RWPE2 (cell line): ENCODE measurements around the gene FABP6.

Experiments used
- ATAC-seq: fragments of 200-7000 bp; cut with Tn5 transposase; 3 replicates; pipeline ENCODE4 v1.9.1; 2021; ENCODE audit warnings: low read depth
- DNase-seq: peaks from one replicate; pipeline ENCODE4 v3.0.0-alpha.2; 2020; ENCODE audit warnings: low spot score
- H3K27ac ChIP-seq: fragments of 450-650 bp; 2 replicates; pipeline ENCODE4 v1.5.1; 2017; ENCODE audit warnings: mild to moderate bottlenecking; ENCODE audit not compliant: poor library complexity, severe bottlenecking
- H3K27me3 ChIP-seq: fragments of 250-450 bp; sonication (Bioruptor Pico); 2 replicates; pipeline ENCODE4 v1.5.1; 2021; ENCODE audit warnings: mild to moderate bottlenecking, moderate library complexity; ENCODE audit not compliant: insufficient read depth, poor library complexity, severe bottlenecking
- H3K36me3 ChIP-seq: fragments of 250-450 bp; sonication (Bioruptor Pico); 2 replicates; pipeline ENCODE4 v1.5.1; 2020; ENCODE audit warnings: low read depth, mild to moderate bottlenecking, moderate library complexity
- H3K4me1 ChIP-seq: fragments of 250-450 bp; sonication (Bioruptor Pico); 2 replicates; pipeline ENCODE4 v1.5.1; 2021; ENCODE audit warnings: mild to moderate bottlenecking, moderate library complexity; ENCODE audit not compliant: insufficient read depth, poor library complexity, severe bottlenecking
- H3K4me3 ChIP-seq: fragments of 250-450 bp; sonication (Bioruptor Pico); 2 replicates; pipeline ENCODE4 v1.5.1; 2021; ENCODE audit warnings: mild to moderate bottlenecking, moderate library complexity; ENCODE audit not compliant: severe bottlenecking
- H3K9me3 ChIP-seq: fragments of 250-450 bp; sonication (Bioruptor Pico); 2 replicates; pipeline ENCODE4 v1.5.1; 2021; ENCODE audit warnings: mild to moderate bottlenecking, moderate library complexity; ENCODE audit not compliant: severe bottlenecking
- TF ChIP-seq, protein P1 (sequence below): fragments of 450-650 bp; IDR thresholded peaks from one replicate; pipeline ENCODE4 v1.5.1; 2017; ENCODE audit warnings: mild to moderate bottlenecking, moderate library complexity; ENCODE audit not compliant: poor library complexity, severe bottlenecking

FABP6 gene

DNA sequence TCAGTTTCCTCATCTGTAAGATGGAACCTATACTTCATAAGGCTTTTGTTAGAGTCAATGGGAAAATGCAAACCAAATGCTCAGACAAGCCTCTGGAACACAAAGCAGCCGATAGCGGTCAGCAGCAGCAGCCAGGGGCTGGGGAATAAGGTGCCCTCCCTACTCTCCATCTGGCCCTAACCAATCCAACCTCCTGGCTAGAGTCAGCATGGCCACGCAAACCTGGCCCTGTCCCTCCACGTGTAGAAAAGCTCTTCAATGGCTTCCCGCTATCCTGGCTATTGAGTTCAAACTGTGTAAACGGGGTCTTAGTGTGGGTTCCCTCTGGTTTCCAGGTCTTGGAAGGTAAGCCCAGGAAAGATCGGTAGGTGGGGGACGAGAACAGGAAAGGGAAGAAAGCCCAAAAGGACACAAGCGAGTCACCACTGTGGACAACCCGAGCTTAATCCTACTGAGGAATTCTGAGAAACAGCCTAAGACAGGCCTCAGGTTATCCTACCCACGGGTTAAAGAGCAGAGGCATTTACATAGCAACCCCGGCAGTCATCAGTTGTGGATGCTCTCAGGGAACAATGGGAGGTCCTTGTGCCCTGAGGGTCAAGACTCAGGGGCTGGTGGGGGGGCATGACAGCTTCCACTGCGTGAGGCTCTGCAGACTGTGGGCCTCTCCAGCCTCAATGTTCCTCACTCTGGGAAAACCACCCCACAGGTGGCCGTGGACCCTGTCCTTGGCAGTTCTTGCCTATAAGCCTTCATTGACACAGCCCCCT, 30.9 kb downstream of the FABP6 start:
- H3K27me3 ChIP-seq: no peaks in the 10 kb centered on the region
- H3K27ac ChIP-seq: no peak overlapping the region
- no peaks in the 10 kb centered on the region for H3K4me1 ChIP-seq
- no peak for DNase-seq
- TF ChIP-seq, protein P1, sequence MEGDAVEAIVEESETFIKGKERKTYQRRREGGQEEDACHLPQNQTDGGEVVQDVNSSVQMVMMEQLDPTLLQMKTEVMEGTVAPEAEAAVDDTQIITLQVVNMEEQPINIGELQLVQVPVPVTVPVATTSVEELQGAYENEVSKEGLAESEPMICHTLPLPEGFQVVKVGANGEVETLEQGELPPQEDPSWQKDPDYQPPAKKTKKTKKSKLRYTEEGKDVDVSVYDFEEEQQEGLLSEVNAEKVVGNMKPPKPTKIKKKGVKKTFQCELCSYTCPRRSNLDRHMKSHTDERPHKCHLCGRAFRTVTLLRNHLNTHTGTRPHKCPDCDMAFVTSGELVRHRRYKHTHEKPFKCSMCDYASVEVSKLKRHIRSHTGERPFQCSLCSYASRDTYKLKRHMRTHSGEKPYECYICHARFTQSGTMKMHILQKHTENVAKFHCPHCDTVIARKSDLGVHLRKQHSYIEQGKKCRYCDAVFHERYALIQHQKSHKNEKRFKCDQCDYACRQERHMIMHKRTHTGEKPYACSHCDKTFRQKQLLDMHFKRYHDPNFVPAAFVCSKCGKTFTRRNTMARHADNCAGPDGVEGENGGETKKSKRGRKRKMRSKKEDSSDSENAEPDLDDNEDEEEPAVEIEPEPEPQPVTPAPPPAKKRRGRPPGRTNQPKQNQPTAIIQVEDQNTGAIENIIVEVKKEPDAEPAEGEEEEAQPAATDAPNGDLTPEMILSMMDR: no peak
- ATAC-seq: no peak
- H3K4me3 ChIP-seq: no peak overlapping the region
- no peaks in the 10 kb centered on the region for H3K9me3 ChIP-seq
- H3K36me3 ChIP-seq: peaks cover 40% of the 10 kb centered on the region

DNA sequence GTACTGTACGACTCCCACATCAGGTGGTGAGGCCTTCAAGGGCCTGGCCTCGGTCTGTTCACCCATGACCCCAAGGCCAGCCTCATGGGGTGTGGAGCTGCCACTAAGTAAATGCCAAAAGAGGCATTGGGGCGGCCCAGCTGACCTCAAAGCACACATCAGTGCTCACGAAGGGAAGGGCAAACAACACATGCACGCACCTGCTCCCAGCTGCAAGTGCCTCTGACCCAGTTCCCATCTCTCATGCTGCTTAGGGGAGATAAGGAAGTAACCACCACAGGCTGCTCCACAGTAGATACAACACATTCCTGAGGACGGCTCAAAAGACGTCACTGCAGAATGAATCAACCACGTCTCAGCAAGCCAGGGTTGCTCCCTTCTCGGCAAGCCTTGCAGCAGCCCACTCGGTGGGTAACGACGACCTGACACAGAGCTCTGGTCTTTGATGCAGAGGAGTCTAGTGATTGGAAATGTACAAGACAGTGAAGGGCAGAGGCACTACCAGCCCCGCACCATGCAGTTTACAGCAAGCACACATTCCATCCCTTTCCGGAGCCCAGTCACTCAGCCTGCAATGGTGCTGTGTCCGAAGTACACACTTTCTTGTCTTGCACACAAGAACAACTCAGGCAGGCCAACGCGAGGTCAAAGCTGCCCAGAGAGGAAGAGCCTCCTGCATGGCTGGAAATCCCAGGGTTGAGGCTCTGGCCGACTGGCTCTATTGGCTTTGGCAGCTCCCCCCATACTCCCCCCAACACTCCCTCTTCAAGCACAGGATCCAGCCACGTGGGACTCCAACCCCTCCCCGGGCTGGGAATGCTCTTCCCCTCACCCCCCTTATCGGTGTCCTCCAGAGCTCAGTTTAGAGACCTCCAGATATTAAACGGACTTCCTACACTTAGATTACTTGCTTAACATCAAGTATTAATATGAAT, 31.8 kb downstream of the FABP6 start:
- DNase-seq (no peak), ATAC-seq (no peak)
- no peak overlapping the region for H3K4me3 ChIP-seq
- TF ChIP-seq, protein P1: no peak
- H3K4me1 ChIP-seq: no peaks in the 10 kb centered on the region
- no peaks in the 10 kb centered on the region for H3K27me3 ChIP-seq
- no peaks in the 10 kb centered on the region for H3K9me3 ChIP-seq
- no peak overlapping the region for H3K27ac ChIP-seq
- H3K36me3 ChIP-seq: peaks cover 34% of the 10 kb centered on the region

DNA sequence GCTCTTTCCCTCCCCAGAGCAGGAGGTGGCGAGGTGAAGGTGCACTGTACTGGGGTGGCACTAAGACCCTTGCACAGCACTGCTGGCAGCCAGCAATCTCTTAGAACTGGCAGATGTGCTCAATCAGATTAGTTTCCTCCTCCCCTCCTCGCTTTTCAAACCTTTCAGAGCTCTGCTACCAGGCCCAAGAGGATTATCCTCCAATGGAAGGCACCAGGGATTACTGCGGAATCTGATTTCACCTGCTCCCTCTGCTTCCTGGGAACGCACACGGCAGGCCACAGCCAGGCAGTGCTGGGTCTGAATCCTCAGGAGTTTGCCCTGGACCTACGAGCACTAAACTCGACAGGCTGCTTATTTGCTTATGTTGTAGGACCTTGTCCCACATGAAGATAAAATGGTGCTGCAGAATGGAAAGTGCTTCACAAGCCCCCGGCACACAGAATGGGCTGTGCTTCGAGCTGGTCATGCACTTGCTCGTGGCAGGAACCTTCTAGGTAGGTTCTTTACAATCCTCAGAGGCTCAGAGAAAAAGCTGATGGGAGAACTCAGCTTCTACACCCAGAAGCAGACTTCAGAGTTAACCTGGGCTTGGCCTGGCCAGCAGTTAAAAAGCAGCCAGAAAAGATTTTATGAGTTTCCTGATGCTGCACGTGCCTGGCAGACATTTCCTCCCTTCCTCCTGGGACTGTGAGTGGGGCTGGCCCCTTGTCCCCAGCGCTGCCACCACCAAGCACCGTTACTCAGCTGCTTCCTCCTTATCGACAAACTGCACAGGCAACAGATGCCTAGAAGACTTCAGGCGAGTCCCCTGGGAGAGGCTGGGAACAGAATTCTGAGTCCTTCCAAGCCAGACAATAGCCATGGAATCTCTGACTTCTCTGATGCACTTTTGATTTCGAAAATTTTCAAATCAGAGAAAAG, 33.1 kb downstream of the FABP6 start:
- ATAC-seq (no peak), DNase-seq (no peak)
- H3K4me1 ChIP-seq: no peaks in the 10 kb centered on the region
- H3K4me3 ChIP-seq: no peak overlapping the region
- no peaks in the 10 kb centered on the region for H3K27me3 ChIP-seq
- no peak overlapping the region for H3K27ac ChIP-seq
- no peaks in the 10 kb centered on the region for H3K9me3 ChIP-seq
- TF ChIP-seq, protein P1: no peak
- H3K36me3 ChIP-seq: peaks cover 25% of the 10 kb centered on the region

DNA sequence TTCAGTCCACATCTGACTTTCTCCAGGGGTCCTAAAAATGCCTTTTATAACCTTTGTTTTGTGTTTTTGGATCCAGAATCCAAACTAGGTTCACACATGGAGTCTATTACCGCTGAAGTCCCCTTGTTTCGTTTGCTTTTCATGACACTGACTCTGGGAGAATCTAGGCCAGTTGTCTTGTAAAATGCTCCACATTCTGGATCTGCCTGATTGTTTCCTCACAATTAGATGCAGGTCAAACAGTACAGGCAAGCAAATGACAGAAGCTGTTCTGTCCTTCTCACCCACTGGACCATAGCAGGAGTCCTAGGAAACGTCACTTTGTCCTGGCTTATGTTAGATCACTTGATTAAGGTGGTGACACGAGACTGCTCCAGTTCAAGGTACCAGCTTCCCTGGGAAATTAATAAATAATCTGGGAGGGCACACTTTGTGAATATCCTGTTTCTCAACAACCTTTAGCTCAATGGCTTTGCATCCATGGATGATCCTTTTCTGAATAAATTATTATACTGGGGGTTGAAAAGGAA, 34.1 kb downstream of the FABP6 start:
- no peak overlapping the region for H3K4me3 ChIP-seq
- no peaks in the 10 kb centered on the region for H3K9me3 ChIP-seq
- ATAC-seq (no peak), DNase-seq (no peak)
- no peaks in the 10 kb centered on the region for H3K27me3 ChIP-seq
- H3K4me1 ChIP-seq: no peaks in the 10 kb centered on the region
- no peak overlapping the region for H3K27ac ChIP-seq
- H3K36me3 ChIP-seq: peaks cover 24% of the 10 kb centered on the region
- TF ChIP-seq, protein P1: no peak
